CD4-positive, alpha-beta T cell treated with Interleukin-2 at 100 ng/mL for 4 hours (primary cell): ENCODE measurements around the gene ALG14.
"Not testable (repeated sequence)": the region's sequence is repeated elsewhere in the genome, so short reads cannot be mapped to it uniquely, and the experiment has no call there.

Source experiments
- DNase-seq: peaks from one replicate; pipeline ENCODE4 v3.0.0-alpha.2; 2020; ENCODE audit warnings: low spot score

The ALG14 gene

DNA sequence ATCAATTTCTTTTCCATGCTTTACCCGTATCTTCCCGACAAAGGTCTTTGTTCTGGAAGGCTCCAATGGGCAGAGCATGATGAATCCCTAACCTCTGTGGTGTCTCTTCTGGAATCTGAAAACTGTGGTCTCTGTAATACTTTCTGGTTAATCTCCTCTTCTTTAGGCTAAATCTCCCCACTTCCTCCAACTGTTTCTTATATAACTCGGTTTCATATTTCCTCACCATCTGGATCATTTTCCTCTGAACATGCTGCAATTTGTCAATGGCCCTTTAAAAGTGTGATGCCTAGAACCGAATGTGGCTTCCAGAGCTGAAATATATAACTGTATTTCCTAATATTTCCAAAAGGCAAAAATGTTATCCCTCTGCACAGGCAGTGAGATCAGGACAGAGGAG lies 66.1 kb downstream of the ALG14 start:
- no peak for DNase-seq

DNA sequence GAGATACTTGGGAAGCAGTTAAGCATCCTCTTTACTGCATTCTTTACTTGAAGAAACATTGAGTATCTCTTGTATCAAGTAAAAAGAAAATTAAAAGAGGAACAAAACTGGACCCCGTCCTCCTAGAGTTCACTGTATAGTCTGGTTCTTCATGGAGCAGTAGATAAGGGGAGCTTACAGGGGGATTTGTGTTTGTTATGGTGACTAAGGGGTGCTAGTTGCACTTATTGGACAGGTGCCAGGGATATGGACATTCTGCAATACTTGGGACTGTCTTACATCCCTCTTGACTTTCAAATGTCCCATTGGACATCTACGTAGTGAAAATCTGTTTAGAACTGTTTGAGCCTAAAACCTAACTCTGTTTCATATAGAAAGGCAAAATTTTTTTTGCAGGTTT lies 67.2 kb downstream of the ALG14 start:
- DNase-seq: no peak

DNA sequence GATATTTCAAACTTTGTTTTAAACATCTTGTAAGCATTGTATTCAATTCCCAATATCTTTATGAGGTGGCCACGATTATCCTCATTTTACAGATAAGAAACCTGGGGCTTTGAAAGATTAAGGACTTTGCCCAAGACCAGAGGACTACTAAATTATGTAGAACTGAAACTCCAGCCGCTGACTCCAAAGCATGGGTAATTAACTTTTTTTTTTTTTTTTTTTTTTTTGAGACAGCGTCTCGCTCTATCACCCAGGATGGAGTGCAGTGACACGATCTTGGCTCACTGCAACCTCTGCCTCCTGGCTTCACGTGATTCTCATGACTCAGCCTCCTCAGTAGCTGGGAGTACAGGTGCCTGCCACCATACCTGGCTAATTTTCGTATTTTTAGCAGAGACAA lies 68.7 kb downstream of the ALG14 start:
- no peak for DNase-seq

DNA sequence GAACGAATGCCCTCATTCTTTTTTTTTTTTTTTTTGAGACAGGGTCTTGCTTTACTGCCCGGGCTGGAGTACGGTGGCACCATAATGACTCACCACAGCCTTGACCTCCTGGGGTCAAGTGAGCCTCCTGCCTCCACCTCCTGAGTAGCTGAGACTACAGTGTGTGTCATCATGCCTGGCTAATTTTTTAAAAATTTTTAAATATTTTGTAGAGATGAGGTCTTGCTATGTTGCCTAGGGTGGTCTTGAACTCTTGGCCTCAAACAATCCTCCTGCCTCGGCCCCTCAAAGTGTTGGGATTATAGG lies 69.4 kb downstream of the ALG14 start:
- no peak for DNase-seq

DNA sequence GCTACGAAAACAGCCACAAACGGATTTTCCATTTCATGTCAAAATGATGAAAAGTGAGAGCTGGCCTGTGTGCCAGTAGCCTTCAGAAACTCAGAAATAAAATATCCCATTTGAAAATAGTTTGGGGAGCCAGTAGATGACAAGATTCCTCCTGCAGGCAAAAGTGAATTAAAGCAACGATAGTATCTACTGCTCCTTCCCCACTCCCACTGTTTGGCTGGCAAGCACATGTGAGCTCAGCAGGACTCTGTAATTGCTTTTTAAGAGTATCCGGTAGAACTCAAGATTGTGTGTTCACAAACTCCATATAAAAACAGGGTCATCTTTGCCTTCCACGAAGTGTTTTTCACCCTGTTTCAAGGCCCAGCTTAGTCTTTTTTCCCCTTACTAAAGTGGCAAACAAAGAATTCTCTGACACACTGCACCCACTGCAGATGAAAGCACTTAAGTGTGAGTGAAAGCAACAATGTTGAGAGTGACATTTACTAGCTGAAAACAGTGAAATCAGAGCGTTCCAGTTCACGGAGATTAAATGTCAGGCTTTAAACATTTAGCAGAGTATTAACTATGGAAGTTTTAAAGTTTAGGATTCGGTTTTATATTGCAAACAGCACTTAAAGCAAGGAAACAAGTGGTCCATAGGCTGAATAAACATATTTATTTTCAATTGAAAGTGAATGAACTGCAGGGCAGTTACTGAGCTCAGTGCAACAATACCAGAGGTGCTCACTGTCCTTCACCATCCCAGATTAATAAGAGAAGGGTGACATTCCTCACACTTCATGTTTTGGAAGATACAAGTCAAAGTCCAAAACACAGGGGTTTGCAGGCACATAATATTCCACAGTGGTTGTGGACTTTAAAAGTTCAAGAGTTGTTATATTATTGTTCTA lies 70.0 kb downstream of the ALG14 start:
- no peak for DNase-seq

DNA sequence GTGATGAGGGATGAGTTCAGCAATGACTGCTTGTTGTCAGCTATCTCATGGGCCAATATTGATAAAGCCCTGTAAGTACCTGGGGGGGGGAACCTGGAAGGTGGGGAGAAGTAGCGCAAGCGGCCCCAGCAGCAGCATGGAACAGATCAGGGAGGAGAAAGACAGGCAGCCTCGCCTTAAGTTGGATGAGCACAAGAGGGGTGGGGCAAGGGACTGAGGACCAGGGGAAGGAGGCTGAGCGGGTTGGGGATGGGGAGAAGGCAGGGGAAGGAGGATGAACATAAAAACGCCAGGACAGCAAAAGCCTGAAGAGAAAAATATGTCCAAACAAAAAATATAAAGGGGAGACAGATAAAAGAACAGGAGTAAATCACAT lies 70.6 kb downstream of the ALG14 start:
- DNase-seq: no peak

DNA sequence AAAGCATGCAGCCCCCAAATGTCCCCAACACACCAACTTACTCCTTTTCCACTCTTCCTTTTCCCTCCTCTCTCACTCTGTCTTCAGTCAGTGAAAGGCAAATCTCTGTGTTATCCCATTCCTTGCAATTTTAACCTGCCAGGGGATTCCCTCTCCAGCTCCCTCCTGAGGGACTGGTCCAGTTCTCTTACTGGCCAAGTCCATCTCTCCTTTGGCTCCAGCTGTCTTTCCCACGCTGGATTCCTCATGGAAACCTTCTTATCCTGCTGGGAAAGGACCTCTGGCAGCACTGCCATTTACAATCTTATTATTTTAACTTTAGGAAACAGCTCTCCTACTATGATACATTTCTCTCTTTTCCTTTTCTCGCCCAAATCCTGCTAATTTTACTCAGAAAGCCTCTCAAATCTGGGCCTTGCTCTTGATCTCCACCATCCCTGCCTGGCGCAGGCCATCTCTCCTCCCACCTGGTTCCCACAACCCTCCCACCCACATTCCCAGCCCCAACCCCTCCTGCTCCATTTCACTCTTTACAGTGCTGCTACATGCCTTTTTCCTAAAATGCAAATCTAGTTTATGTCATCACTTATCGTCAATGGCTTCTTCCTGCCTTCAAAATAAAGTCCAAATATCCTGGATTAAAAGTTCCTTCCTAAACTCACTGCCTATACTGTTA lies 73.2 kb downstream of the ALG14 start:
- no peak for DNase-seq

DNA sequence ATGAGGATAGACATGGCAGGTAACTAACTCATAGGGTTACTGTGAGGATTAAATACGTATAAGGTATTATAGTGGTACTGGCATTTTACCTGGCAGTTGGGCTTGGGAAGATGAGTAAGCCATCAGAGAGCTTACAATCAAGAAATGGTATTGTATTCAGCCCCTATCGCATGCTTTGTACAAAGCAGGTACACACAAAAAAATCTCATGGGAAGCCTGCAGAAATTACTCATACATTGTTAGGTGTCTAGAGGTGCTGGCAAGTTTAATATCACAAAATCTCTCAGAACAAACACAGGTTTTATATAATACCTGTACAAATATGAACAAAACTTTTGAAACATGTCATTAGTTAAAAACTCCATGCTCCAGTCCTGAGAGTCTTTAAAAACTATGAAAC lies 74.0 kb downstream of the ALG14 start:
- DNase-seq: no peak

DNA sequence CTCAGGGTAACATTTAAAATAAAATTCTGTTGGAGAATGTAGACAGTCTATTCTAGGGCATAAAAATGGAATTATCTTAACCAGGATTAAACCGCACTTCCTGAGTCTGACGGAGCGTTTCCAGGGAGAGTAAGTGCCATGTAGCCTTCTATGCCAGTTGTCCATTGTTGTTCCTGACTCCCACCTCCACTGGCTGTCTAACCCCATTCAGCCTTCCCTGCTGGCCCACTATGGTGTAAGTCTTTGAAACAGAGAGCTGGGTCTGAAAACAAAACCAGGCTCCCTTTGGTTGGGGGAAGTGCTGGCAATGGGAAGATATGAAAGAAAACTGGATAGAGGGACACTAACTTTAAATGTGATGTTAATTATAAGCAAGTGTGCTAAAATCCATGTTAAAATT lies 74.6 kb downstream of the ALG14 start:
- DNase-seq: no peak

DNA sequence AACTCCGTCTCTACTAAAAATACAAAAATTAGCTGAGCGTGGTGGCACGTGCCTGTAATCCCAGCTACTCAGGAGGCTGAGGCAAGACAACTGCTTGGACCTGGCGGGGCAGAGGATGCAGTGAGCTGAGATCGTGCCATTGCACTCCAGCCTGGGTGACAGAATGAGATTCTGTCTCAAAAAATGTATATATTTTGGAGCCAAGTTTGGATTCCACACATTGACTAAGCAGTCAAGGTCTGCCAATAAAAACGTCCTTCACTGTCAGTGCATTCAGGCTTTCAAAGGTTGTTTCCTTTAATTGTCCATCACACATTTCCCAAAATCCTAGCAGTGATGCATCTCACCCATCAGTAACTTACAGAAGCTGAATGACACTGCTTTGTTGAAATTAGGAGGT lies 77.2 kb downstream of the ALG14 start:
- not testable (repeated sequence) for DNase-seq

DNA sequence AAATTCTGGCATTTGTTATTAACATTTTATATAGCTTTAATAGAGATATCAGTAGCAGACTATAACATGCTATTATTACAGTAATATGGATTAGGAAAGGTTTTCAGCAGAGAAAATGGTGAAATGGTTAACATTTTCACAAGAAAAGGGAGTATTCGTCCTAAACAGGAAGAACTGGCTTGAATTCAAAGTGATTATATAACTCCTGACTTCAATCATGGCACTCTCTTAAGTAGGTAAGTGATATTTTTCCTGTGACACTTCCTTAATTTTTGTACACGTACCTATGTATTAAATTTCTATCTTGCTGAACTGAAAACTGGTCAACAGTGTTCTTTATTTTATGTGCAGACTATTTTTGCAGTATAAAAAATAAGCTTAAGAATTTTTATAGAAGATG lies 77.9 kb downstream of the ALG14 start:
- no peak for DNase-seq

DNA sequence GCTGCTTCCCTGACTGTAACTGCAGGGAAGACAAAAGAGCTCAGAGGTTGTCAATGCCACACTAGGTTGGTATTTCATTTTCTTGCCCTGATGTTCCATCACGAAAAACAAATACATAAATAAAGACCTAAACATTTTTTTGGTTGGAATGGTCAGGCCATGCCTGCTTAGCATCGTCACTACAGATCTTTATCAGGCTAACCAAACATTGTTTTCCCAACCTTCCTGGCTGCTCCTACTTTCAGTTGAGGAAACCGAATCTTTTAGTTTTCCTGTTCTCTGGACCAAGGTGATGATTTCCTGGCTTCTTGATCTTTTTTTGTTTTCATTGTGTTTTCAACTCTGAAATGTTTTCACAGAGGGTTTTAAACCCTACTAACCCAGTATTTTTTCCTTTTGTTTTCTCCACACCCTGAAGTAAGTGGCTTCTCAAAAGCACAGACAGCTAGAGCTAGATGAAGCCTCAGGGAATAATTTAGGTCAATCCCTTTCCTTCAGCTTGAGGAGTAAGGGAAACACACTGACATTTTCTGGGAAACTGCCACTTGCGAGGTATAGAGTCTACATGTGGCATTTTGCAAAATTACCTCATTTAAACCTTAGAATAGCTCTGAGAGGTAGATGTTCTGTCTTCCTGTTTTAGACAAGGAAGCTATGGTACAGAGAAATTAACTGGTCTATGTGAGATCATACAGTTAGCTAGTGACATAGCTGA lies 78.7 kb downstream of the ALG14 start:
- no peak for DNase-seq

DNA sequence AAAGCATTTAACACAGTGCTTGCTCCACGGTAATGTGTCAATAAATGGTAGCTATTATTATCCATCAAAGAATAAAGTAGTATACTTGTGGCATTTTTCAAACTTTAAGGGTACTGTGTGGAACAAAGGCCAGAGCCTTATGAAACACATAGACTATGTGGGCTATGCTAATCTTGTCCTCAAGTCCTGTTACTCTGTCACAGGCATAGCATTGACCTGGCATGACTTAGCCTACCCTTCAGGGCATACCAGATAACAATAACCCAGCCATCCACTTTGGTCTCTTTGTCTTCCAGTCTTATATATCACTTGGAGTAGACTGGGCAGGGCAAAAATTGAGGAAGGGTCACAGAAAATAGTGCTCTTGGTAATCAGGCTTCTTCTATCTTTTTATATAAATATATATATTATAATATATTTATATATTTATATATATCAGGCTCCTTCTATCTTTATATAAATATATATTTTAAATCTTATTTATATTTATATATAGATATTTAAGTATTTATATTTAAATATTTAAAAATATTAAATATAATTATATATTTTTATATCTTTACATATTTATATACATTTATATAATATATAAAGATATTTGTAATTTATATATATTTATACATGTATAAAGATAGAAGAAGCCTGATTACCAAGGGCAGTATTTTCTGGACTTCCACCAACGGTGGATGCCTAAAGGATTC lies 79.7 kb downstream of the ALG14 start:
- no peak for DNase-seq

DNA sequence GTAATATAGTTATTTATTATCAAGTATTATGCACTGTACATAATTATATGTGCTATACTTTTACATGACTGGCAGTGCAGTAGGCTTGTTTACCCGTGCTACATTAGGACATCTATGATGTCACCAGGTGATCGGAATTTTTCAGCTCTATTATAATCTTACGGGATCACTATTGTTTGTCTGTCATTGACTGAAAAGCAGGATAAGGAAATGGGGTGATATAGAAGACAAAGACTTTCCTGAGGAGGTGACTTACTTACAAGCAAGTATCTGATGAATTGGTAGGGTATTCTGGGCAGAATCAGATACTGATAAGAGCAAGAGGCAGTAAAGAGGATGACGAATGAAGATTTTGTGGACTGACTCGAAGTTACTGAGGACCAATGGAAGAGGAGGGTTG lies 80.6 kb downstream of the ALG14 start:
- DNase-seq: no peak

DNA sequence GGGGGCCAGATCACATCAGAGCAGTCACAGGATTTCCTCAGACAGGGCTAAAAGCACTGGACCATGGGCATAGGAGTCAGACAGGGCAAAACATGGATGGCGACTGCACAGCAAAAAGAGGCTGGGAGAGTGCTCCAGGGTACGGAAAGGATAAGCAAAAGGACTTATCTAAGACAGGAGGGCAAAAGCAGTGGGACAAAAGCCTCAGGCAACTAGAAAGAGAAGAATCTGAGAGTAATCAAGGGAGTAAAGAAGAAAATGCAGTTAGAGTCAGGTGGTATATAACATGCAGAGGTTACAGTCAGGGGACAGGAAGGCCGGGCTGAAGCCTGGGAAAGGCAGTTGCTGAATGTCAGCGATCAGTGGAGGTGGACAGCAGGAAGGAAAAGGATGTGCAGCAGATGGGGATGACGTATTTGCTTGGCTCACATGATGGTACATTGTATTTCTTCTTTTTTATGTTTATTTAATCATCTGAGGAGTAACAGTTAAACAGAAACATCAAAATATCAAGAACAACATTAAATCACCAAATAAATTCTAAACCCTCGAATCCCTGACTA lies 82.8 kb downstream of the ALG14 start:
- no peak for DNase-seq

DNA sequence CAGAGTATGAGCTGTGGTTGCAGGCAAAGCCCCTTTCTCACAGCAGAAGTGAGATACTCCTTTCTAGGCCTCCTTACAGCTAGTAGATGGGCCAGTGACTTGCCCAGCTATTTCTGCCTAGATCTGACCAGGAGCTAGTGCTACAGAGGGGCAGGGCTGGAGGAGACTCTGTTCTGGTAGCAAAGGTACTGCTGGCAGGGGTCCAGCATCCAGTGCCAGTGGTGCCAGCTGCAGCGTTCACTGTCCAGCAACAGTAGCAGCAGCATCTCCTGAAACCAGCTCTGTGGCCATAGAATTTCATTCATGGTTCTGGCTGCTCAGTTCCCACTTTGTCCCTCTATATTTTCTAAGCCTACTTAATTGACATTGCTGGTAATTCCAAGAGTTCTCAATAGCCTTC lies 83.4 kb downstream of the ALG14 start:
- DNase-seq: no peak

DNA sequence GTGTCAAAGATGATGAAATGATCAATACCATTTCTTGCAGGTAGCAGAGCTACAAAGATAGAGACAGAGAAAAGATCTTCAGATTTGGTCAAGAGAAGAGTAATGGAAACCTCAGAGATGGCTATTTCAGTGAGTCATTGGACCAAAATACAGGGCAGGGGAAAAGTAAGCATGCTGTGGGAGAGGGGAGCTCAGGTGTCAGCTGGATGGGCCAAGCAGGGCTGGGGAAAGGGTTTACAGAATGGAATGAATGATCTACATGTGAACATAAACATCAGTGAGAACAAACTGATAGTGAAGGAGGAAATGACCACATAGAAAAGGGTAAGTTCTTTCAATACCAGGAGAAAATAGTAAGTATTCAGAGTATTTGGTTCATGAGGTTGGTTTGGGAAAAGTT lies 84.4 kb downstream of the ALG14 start:
- no peak for DNase-seq

DNA sequence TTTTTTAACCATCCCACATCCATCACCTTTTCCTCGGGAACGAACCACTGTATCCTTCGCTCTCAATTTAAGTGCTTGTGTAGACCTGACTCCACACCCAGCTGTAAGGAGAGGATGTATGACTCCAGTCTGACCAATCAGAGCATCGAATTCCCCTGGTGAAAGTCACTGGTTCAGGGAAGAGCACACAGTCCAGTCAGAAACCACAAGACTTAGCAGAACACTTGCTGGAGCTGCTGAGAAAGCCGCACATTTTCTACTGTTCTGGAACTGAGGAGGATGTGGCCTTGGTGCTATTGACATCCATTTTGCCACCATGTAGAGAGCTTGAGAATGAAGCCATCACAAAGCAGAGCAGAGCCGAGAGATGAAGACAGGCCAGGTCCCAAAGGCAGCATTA lies 86.0 kb downstream of the ALG14 start:
- no peak for DNase-seq

DNA sequence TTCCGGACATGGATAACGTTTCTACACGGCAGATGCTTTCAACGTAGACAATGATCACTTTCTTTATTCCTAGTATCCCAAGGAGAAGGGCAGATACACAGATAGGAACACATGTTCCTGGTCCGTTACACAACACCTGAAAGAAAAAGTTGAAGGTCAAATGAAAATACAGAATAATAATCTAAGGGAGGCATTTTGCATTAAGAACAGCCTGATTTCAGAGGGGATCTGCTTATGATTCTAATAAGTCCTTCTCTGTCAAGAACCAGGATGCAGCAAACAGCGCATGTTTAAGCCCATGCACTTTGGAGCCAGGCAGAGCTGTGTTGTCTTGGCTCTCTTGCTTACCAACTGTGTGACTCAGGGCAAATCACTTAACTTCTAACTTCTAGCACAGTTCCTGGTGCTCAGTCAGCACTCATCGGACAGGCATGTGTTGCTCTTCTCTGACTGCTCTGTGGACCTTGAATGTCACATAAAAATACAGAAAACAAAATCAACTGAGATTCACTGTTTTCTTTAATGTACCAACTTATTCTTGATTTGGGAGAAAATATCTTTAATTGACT lies 89.5 kb downstream of the ALG14 start:
- DNase-seq: no peak

DNA sequence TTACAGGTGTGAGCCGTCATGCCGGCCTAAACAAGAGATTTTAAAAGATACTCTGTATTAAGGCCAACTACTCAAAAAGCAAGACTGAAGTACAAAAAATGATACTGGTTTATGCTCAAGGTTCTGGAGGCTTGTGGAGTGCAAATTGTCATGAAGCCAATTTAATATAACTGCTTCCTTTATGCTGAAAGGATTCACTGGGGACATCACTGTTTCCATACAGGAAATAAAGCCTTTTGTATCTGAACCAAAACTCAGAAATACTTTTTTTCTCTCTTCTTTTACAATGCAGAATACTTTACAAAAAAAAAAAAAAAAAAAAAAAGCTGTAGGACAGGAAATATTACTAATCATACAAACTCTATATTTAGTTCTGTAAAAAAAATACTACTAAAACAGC lies 90.4 kb downstream of the ALG14 start:
- no peak for DNase-seq

DNA sequence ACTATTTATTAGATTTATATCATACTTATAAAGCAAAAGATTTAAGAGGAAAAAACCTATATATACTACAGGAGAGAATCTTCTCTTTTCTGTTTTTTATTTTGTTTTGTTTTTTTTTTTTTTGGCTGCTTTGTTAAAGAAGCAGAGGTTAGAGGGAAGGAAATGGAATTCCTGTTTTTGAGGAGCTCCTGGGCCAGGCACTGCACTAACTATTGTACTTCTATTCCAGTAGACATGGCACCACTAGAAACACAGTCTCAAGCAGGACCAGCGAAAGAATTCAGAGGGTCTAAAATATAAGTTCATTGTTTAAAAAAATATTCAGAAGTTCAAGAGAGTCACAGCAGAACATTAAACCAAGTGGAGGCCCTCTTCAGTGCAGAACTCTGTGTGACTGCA lies 91.2 kb downstream of the ALG14 start:
- DNase-seq: no peak
